SK-N-SH (cell line): ENCODE results near the gene LIM2. TPM values are rescaled to one million over a fixed set of nuclear protein-coding genes. Genes with fewer than 3 reads are reported as not detected.
A peak's percentile ranks its signal among the peaks of the same experiment; 100 is the strongest.

Source experiments
- CTCF ChIA-PET: fragments of 300-600, 350-600 bp; formaldehyde crosslinking; extraction: SDS; loops from one replicate; lab custom pipeline; 2021; lab: Yijun Ruan, JAX
- POLR2A ChIA-PET: fragments of 350-600 bp; sonication (Branson Sonifier 250); formaldehyde crosslinking; extraction: SDS; loops from one replicate; lab custom pipeline; 2020; ENCODE audit warnings: antibody characterized with exemption, inconsistent platforms; lab: Yijun Ruan, JAX
- DNase-seq: peaks from one replicate; pipeline ENCODE4 v3.0.0; 2012
- H2AFZ ChIP-seq: fragments of 200-600 bp; sonication (generic); 2 replicates; pipeline ENCODE4 v1.8.1; 2016; ENCODE audit warnings: antibody characterized with exemption, mild to moderate bottlenecking, low read depth
- H3F3A ChIP-seq: fragments of 200-600 bp; sonication (generic); replicated peaks from 2 replicates; pipeline ENCODE3; 2016; ENCODE audit warnings: antibody characterized with exemption, mild to moderate bottlenecking; ENCODE audit not compliant: insufficient read depth
- H3K27ac ChIP-seq, 2 experiments: fragments of 200-500 bp in 1 of 2; fragments of 200-600 bp in 1 of 2; sonication (Bioruptor generic) in 1 of 2; sonication (generic), shearing (Covaris generic) in 1 of 2; 2 replicates each; pipeline versions ENCODE4 v1.5.1 to v1.6.1; 2014 to 2016; ENCODE audit warnings: low read depth in 2 of 2, inconsistent platforms in 1 of 2, low read length in 1 of 2, mild to moderate bottlenecking in 1 of 2, mixed read lengths in 1 of 2
- H3K27me3 ChIP-seq: fragments of 200-600 bp; sonication (generic), shearing (Covaris generic); 2 replicates; pipeline ENCODE4 v1.6.1; 2016; ENCODE audit warnings: mixed run types; ENCODE audit not compliant: insufficient read depth
- H3K36me3 ChIP-seq, 2 experiments: fragments of 200-500 bp in 1 of 2; fragments of 200-600 bp in 1 of 2; sonication (Bioruptor generic) in 1 of 2; sonication (generic) in 1 of 2; replicated peaks in 1 of 2; 2 replicates each; pipeline versions ENCODE3 to v1.5.1; 2014 to 2016; ENCODE audit warnings: low read length in 1 of 2, mild to moderate bottlenecking in 1 of 2; ENCODE audit not compliant: insufficient read depth in 2 of 2, control insufficient read depth in 1 of 2
- H3K4me1 ChIP-seq, 2 experiments: fragments of 200-500 bp in 1 of 2; fragments of 200-600 bp in 1 of 2; sonication (Bioruptor generic) in 1 of 2; sonication (generic), shearing (Covaris generic) in 1 of 2; 2 replicates each; pipeline versions ENCODE4 v1.5.1 to v1.6.1; 2014 to 2016; ENCODE audit warnings: low read depth in 1 of 2, low read length in 1 of 2, mixed run types in 1 of 2; ENCODE audit not compliant: insufficient read depth in 2 of 2, control insufficient read depth in 1 of 2
- H3K4me2 ChIP-seq: fragments of 200-600 bp; sonication (generic), shearing (Covaris generic); 2 replicates; pipeline ENCODE4 v1.6.1; 2017; ENCODE audit warnings: mixed run types
- H3K4me3 ChIP-seq, 2 experiments: fragments of 200-500 bp in 1 of 2; fragments of 200-600 bp in 1 of 2; sonication (Bioruptor generic) in 1 of 2; sonication (generic), shearing (Covaris generic) in 1 of 2; 2 replicates each; pipeline versions ENCODE4 v1.5.1 to v1.8.1; 2014 to 2016; ENCODE audit warnings: low read depth in 2 of 2, inconsistent platforms in 1 of 2, low read length in 1 of 2, mild to moderate bottlenecking in 1 of 2, mixed read lengths in 1 of 2, moderate library complexity in 1 of 2
- H3K79me2 ChIP-seq: fragments of 200-600 bp; sonication (generic); 2 replicates; pipeline ENCODE4 v1.8.1; 2017; ENCODE audit warnings: mild to moderate bottlenecking; ENCODE audit not compliant: insufficient read depth
- H3K9ac ChIP-seq: fragments of 200-600 bp; sonication (generic); 2 replicates; pipeline ENCODE4 v1.6.1; 2017; ENCODE audit warnings: mixed run types
- H3K9me2 ChIP-seq: fragments of 200-600 bp; sonication (generic); 2 replicates; pipeline ENCODE4 v1.6.1; 2017; ENCODE audit warnings: mixed run types
- H3K9me3 ChIP-seq: fragments of 200-600 bp; sonication (generic); 2 replicates; pipeline ENCODE4 v1.6.1; 2017; ENCODE audit warnings: mixed run types, mild to moderate bottlenecking, moderate library complexity
- H4K20me1 ChIP-seq: fragments of 200-600 bp; sonication (generic); 2 replicates; pipeline ENCODE4 v1.6.1; 2017; ENCODE audit warnings: mild to moderate bottlenecking, mixed run types; ENCODE audit not compliant: insufficient read depth
- CTCF ChIP-seq: fragments of 200-600 bp; sonication (generic); IDR thresholded peaks from 2 replicates; pipeline ENCODE4 v1.6.1; 2017; ENCODE audit warnings: antibody characterized with exemption, mild to moderate bottlenecking, moderate library complexity
- FOXM1 ChIP-seq: IDR thresholded peaks from 2 replicates; pipeline ENCODE4 v1.4.0; 2012; ENCODE audit warnings: low read depth, mild to moderate bottlenecking
- MAX ChIP-seq: IDR thresholded peaks from 2 replicates; pipeline ENCODE4 v1.4.0; 2012; ENCODE audit warnings: low read depth
- PBX3 ChIP-seq: IDR thresholded peaks from 2 replicates; pipeline ENCODE4; 2012
- RAD21 ChIP-seq: IDR thresholded peaks from 2 replicates; pipeline ENCODE4 v1.6.1; 2012; ENCODE audit warnings: mild to moderate bottlenecking, low read length
- RCOR1 ChIP-seq: fragments of 150-350 bp; IDR thresholded peaks from 2 replicates; pipeline ENCODE4 v1.6.1; 2017; ENCODE audit warnings: antibody characterized with exemption, low read length
- REST ChIP-seq: IDR thresholded peaks from 2 replicates; pipeline ENCODE4 v1.6.1; 2012; ENCODE audit warnings: mild to moderate bottlenecking, low read depth, low read length, moderate library complexity
- SIN3A ChIP-seq: IDR thresholded peaks from 2 replicates; pipeline ENCODE4 v1.6.1; 2012; ENCODE audit warnings: low read depth, mild to moderate bottlenecking, low read length, moderate library complexity, borderline replicate concordance
- SMC3 ChIP-seq: IDR thresholded peaks from 2 replicates; pipeline ENCODE4 v1.6.1; 2012; ENCODE audit warnings: low read depth, low read length, improper control_type of control experiment
- TAF1 ChIP-seq: IDR thresholded peaks from 2 replicates; pipeline ENCODE4 v1.6.1; 2012; ENCODE audit warnings: low read depth, mild to moderate bottlenecking, low read length, moderate library complexity, borderline replicate concordance
- WGBS: methylation state at CpG from one replicate; pipeline ENCODE4 v1.1.6; 2017; ENCODE audit warnings: low lambda C conversion rate; 5-methylcytosine and 5-hydroxymethylcytosine counted together
- polyA plus RNA-seq, 3 experiments: library from polyadenylated mRNA; depleted of rRNA; stranded (reverse); fragments of >200 nt; gene quantifications; 2 replicates each; pipeline ENCODE4 v1.2.3, GENCODE V29; 2012

Gene LIM2
- polyA plus RNA-seq, 1 of the 3 experiments (the other 2 are of a cell fraction), result not detected

GRCh38 chr19:51422053-51422448 is 34.3 kb upstream of the LIM2 start:
- H3K9ac ChIP-seq, result no peak overlapping the region
- 4% methylated on average over 7 of the region's 19 CpGs for WGBS
- H3K4me1 ChIP-seq, result no peaks in the 10 kb centered on the region; a peak in 1 of 4 replicates
- no peaks in the 10 kb centered on the region for H3F3A ChIP-seq
- ChIA-PET CTCF (interaction anchor here (0.6 to 2.4 kb wide), 30 partner anchors 8 to 235 kb away, joined by 3 to 37 read pairs (median 4); partner anchors contain the start of gene VSIG10L), POLR2A (no interaction called here)
- peak; percentile 67 for TF ChIP-seq SMC3
- peak; percentile 69; the same call in 1 of the 2 replicates for TF ChIP-seq SIN3A
- TF ChIP-seq TAF1, result 0 out of 2 replicates have a peak, but pooled peaks have one; percentile 10
- peak; percentile 93 for TF ChIP-seq CTCF
- TF ChIP-seq RAD21, result peak; percentile 62
- 0 out of 2 replicates have a peak, but pooled peaks have one; percentile 25 for TF ChIP-seq MAX
- TF ChIP-seq FOXM1, result no peak
- no peak for TF ChIP-seq PBX3
- peak; percentile 100 for TF ChIP-seq REST
- peak; percentile 57; the same call in 1 of the 2 replicates for TF ChIP-seq RCOR1
- peak; percentile 91 for DNase-seq
- no peaks in the 10 kb centered on the region for H3K79me2 ChIP-seq
- no peaks in the 10 kb centered on the region for H3K9me2 ChIP-seq
- H3K4me2 ChIP-seq, result no peak overlapping the region
- no peak overlapping the region for H2AFZ ChIP-seq
- no peaks in the 10 kb centered on the region for H3K9me3 ChIP-seq
- no peaks in the 10 kb centered on the region for H3K36me3 ChIP-seq
- H3K4me3 ChIP-seq, result no peak overlapping the region; a peak in 1 of 4 replicates
- peaks cover 24% of the 10 kb centered on the region for H3K27me3 ChIP-seq
- H4K20me1 ChIP-seq, result no peaks in the 10 kb centered on the region
- H3K27ac ChIP-seq, result no peak overlapping the region
